ENCODE data around the gene OR13C5. TPM values are rescaled to one million over a fixed set of nuclear protein-coding genes. Genes with fewer than 3 reads are reported as not detected.
"Not testable (repeated sequence)": the region's sequence is repeated elsewhere in the genome, so short reads cannot be mapped to it uniquely, and the experiment has no call there.

Gene OR13C5
- total and polyA plus RNA-seq, 2 donors from 2014 or later, result not detected

DNA sequence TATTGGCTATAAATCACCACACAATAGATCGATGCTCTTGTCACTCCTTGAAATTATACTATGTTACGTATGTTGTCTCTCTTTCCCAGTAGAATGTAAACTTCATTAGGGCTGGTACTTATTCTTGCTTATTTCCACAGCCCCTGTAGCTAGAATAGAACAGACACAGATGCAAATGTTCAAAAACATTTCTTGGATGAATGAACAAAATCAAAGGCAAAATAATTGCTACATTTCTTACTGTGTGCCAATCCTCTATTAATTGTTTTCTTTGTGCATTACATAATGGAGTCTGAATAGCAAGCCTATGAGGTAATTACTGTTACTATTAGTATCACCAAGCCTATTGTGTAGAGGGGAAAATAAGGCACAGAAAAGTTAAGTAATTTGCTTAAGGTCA lies 6.9 kb upstream of the OR13C5 start:
- intact Hi-C loops (cut with DNase I), result no loop called here
- DNase-seq (peak in 2 of 5 donors; percentile 10 to 29), FAIRE-seq (no peak)
- H3K4me3 ChIP-seq (ENCODE audit: low read length in 3 of 3), result no peak overlapping the region
- no peaks in the 10 kb centered on the region for H3K27me3 ChIP-seq (ENCODE audit: control insufficient read depth, insufficient read depth, low read length)
- no peaks in the 10 kb centered on the region for H3K36me3 ChIP-seq (ENCODE audit: control insufficient read depth in 2 of 3, insufficient read depth in 3 of 3, low read length in 3 of 3)
- H3K9ac ChIP-seq (ENCODE audit: low read length in 3 of 3), result no peak overlapping the region
- no peaks in the 10 kb centered on the region for H3K9me3 ChIP-seq (ENCODE audit: control insufficient read depth in 2 of 3, insufficient read depth in 1 of 3, low read length in 3 of 3)
- TF ChIP-seq, protein P1, sequence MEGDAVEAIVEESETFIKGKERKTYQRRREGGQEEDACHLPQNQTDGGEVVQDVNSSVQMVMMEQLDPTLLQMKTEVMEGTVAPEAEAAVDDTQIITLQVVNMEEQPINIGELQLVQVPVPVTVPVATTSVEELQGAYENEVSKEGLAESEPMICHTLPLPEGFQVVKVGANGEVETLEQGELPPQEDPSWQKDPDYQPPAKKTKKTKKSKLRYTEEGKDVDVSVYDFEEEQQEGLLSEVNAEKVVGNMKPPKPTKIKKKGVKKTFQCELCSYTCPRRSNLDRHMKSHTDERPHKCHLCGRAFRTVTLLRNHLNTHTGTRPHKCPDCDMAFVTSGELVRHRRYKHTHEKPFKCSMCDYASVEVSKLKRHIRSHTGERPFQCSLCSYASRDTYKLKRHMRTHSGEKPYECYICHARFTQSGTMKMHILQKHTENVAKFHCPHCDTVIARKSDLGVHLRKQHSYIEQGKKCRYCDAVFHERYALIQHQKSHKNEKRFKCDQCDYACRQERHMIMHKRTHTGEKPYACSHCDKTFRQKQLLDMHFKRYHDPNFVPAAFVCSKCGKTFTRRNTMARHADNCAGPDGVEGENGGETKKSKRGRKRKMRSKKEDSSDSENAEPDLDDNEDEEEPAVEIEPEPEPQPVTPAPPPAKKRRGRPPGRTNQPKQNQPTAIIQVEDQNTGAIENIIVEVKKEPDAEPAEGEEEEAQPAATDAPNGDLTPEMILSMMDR (IDR thresholded peaks at IDR 0.05; ENCODE audit: borderline replicate concordance, extremely low read depth, insufficient read depth), result no peak
- no peak overlapping the region for H3K27ac ChIP-seq (ENCODE audit: low read depth in 2 of 2, low read length in 2 of 2)
- H3K4me1 ChIP-seq (ENCODE audit: control insufficient read depth in 2 of 3, insufficient read depth in 2 of 3, low read depth in 1 of 3, low read length in 3 of 3), result no peaks in the 10 kb centered on the region

DNA sequence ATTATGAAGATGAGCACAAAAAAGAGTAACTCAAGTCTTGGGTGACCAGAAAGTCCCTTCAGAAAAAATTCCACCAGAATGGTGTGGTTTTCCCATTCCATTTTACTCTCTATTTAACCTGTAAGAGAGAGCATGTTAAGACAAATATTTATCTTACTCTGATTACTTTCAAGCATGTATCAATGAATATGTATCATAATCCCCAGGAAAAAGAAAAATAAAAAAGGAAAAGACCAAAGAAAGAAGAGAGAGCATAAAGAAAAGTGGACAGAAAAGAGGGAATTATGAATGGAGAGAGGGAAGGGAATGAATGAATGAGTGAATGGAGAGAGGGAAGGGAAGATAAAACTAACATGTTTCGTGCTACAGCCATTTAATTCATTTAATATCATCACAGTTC lies 6.3 kb upstream of the OR13C5 start, which contains the start of gene OR13C2:
Gene OR13C2, minus strand, starts transcription at position 101 of the 400 bp plus-strand sequence. Its CDS starts 0 bp downstream, at position 101.
- DNase-seq; H3K36me3 ChIP-seq (ENCODE audit: control insufficient read depth in 2 of 3, insufficient read depth in 3 of 3, low read length in 3 of 3); H3K27ac ChIP-seq (ENCODE audit: low read depth in 2 of 2, low read length in 2 of 2); H3K27me3 ChIP-seq (ENCODE audit: control insufficient read depth, insufficient read depth, low read length); H3K9ac ChIP-seq (ENCODE audit: low read length in 3 of 3); FAIRE-seq; H3K4me3 ChIP-seq (ENCODE audit: low read length in 3 of 3); intact Hi-C loops (cut with DNase I); H3K9me3 ChIP-seq (ENCODE audit: control insufficient read depth in 2 of 3, insufficient read depth in 1 of 3, low read length in 3 of 3); H3K4me1 ChIP-seq (ENCODE audit: control insufficient read depth in 2 of 3, insufficient read depth in 2 of 3, low read depth in 1 of 3, low read length in 3 of 3): not testable (repeated sequence)

DNA sequence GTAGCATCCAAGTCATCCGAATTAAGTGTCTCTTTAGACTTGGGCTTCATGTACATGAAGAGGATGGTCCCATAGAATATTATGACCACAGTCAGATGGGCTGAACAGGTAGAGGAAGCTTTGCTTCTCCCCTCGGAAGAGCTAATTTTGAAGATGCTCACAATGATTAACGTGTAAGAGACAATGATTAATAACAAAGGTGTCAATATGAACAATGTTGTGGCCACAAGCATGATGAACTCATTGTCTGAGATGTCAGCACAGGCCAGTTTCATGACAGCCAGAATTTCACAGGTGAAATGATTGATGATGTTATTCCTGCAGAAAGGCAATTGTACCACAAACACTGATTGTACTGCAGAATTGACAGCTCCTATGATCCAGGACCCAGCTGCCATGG lies 5.6 kb upstream of the OR13C5 start:
- no peaks in the 10 kb centered on the region for H3K9me3 ChIP-seq (ENCODE audit: control insufficient read depth in 2 of 3, insufficient read depth in 1 of 3, low read length in 3 of 3)
- no peak for DNase-seq
- H3K4me3 ChIP-seq (ENCODE audit: low read length in 3 of 3), result no peak overlapping the region
- intact Hi-C loops (cut with DNase I), result no loop called here
- no peak for FAIRE-seq
- no peak overlapping the region for H3K9ac ChIP-seq (ENCODE audit: low read length in 3 of 3)
- no peak overlapping the region for H3K27ac ChIP-seq (ENCODE audit: low read depth in 2 of 2, low read length in 2 of 2)
- TF ChIP-seq, protein P1 (IDR thresholded peaks at IDR 0.05; ENCODE audit: borderline replicate concordance, extremely low read depth, insufficient read depth), result no peak
- no peaks in the 10 kb centered on the region for H3K27me3 ChIP-seq (ENCODE audit: control insufficient read depth, insufficient read depth, low read length)
- no peaks in the 10 kb centered on the region for H3K4me1 ChIP-seq (ENCODE audit: control insufficient read depth in 2 of 3, insufficient read depth in 2 of 3, low read depth in 1 of 3, low read length in 3 of 3)
- no peaks in the 10 kb centered on the region for H3K36me3 ChIP-seq (ENCODE audit: control insufficient read depth in 2 of 3, insufficient read depth in 3 of 3, low read length in 3 of 3)

DNA sequence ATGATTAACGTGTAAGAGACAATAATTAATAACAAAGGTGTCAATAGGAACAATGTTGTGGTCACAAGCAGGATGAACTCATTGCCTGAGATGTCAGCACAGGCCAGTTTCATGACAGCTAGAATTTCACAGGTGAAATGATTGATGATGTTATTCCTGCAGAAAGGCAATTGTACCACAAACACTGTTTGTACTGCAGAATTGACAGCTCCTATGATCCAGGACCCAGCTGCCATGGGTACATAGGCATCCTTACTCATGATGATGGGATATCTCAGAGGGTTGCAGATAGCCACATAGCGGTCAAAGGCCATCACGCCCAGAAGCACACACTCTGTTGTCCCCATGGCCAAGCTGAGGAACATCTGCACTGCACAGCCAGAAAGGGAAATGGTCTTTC lies 464 bp downstream of the OR13C5 start:
- DNase-seq; H3K27ac ChIP-seq (ENCODE audit: low read depth in 2 of 2, low read length in 2 of 2); H3K9ac ChIP-seq (ENCODE audit: low read length in 3 of 3); intact Hi-C loops (cut with DNase I); H3K4me1 ChIP-seq (ENCODE audit: control insufficient read depth in 2 of 3, insufficient read depth in 2 of 3, low read depth in 1 of 3, low read length in 3 of 3); H3K36me3 ChIP-seq (ENCODE audit: control insufficient read depth in 2 of 3, insufficient read depth in 3 of 3, low read length in 3 of 3); H3K4me3 ChIP-seq (ENCODE audit: low read length in 3 of 3); H3K9me3 ChIP-seq (ENCODE audit: control insufficient read depth in 2 of 3, insufficient read depth in 1 of 3, low read length in 3 of 3); H3K27me3 ChIP-seq (ENCODE audit: control insufficient read depth, insufficient read depth, low read length); FAIRE-seq: not testable (repeated sequence)

DNA sequence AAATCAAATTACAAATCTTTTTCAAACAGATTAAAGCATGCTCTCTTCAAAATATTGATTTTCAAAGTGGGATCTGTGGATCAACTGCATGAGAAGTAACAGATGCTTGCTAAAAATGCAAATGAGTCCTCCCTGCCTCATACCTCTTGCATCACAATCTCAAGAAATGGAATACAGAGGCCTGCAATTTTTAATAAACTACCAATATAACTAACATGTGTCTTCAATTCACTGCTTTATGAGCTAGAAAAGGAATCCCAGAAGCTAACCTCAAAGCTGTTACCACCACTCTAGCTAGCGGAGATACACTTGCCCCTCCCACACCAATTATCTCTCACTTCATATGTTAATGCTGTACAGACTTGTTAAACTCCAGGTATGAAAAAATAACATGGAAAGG lies 9.6 kb downstream of the OR13C5 start:
- FAIRE-seq (no peak), DNase-seq (no peak)
- Histone ChIP-seq H3K36me3 (ENCODE audit: control insufficient read depth in 2 of 3, insufficient read depth in 3 of 3, low read length in 3 of 3) (no peaks in the 10 kb centered on the region), H3K9ac (ENCODE audit: low read length in 3 of 3) (no peak overlapping the region), H3K9me3 (ENCODE audit: control insufficient read depth in 2 of 3, insufficient read depth in 1 of 3, low read length in 3 of 3) (no peaks in the 10 kb centered on the region), H3K27ac (ENCODE audit: low read depth in 2 of 2, low read length in 2 of 2) (no peak overlapping the region), H3K27me3 (ENCODE audit: control insufficient read depth, insufficient read depth, low read length) (no peaks in the 10 kb centered on the region), H3K4me3 (ENCODE audit: low read length in 3 of 3) (no peak overlapping the region), H3K4me1 (ENCODE audit: control insufficient read depth in 2 of 3, insufficient read depth in 2 of 3, low read depth in 1 of 3, low read length in 3 of 3) (no peaks in the 10 kb centered on the region)
- intact Hi-C loops (cut with DNase I), result no loop called here
- TF ChIP-seq, protein P1 (IDR thresholded peaks at IDR 0.05; ENCODE audit: borderline replicate concordance, extremely low read depth, insufficient read depth), result no peak

Data from kidney (tissue), 14 donors.